PC-9 (cell line): ENCODE data around the gene CMTM7.

Experiments
- EZH2 ChIP-seq: fragments of 200-600 bp; sonication (generic); IDR thresholded peaks from 2 replicates; pipeline ENCODE4 v1.8.0; 2017; ENCODE audit warnings: antibody characterized with exemption, low read depth
- TF ChIP-seq, protein P1 (sequence below): fragments of 200-600 bp; sonication (generic); conservative IDR thresholded peaks from 2 replicates; pipeline ENCODE4 v1.6.1; 2017; ENCODE audit warnings: mixed run types, antibody characterized with exemption, mild to moderate bottlenecking, moderate library complexity

DNA sequence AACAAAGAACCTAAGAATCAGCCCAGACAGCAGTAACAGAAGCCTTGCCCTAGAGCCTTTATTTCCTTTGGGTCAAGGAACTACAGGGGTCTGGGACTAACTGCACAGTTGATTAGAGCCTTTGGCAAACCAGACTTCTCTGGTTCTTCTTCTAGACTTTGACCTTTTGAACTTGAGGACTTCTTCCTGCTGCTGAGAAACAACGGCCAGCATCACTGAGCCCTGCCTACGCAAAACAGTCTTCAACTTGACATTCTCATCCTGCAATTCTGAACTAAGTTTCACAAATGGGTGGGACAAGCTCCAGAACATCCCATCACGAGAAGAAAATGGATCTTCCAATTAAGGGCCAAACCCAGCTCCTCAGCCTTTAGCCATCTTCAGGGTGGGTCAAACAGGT is 79.6 kb downstream of the CMTM7 start:
- TF ChIP-seq, protein P1, sequence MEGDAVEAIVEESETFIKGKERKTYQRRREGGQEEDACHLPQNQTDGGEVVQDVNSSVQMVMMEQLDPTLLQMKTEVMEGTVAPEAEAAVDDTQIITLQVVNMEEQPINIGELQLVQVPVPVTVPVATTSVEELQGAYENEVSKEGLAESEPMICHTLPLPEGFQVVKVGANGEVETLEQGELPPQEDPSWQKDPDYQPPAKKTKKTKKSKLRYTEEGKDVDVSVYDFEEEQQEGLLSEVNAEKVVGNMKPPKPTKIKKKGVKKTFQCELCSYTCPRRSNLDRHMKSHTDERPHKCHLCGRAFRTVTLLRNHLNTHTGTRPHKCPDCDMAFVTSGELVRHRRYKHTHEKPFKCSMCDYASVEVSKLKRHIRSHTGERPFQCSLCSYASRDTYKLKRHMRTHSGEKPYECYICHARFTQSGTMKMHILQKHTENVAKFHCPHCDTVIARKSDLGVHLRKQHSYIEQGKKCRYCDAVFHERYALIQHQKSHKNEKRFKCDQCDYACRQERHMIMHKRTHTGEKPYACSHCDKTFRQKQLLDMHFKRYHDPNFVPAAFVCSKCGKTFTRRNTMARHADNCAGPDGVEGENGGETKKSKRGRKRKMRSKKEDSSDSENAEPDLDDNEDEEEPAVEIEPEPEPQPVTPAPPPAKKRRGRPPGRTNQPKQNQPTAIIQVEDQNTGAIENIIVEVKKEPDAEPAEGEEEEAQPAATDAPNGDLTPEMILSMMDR: no peak
- no peak for TF ChIP-seq EZH2
